SHP77 (cell line): ENCODE measurements around the gene UBE2I.
A peak's percentile ranks its signal among the peaks of the same experiment; 100 is the strongest.

ENCODE experiments used
- DNase-seq, 2 experiments: peaks; one replicate each; lab custom pipeline; 2025; lab: John Stamatoyannopoulos, UW

UBE2I gene

GRCh38 chr16:1361685-1362360 lies 52.4 kb downstream of the UBE2I start:
- DNase-seq = no peak

GRCh38 chr16:1362807-1363206 lies 53.4 kb downstream of the UBE2I start:
- no peak for DNase-seq

- peak; percentile 19 to 27 for DNase-seq
Observed at GRCh38 chr16:1363501-1364041, 54.1 kb downstream of the UBE2I start.

GRCh38 chr16:1364510-1364909 lies 55.1 kb downstream of the UBE2I start:
- DNase-seq = no peak

GRCh38 chr16:1366060-1366711 lies 56.8 kb downstream of the UBE2I start:
- no peak for DNase-seq

GRCh38 chr16:1366712-1367299 lies 57.4 kb downstream of the UBE2I start:
- DNase-seq = no peak

- DNase-seq = no peak
Observed at GRCh38 chr16:1367486-1368174, 58.2 kb downstream of the UBE2I start.

GRCh38 chr16:1371054-1371978 lies 61.9 kb downstream of the UBE2I start:
- no peak for DNase-seq

- DNase-seq = no peak
Observed at GRCh38 chr16:1372292-1372950, 63.0 kb downstream of the UBE2I start.

GRCh38 chr16:1374418-1375297 lies 65.2 kb downstream of the UBE2I start:
- no peak for DNase-seq

- DNase-seq = no peak
Observed at GRCh38 chr16:1375298-1375640, 65.8 kb downstream of the UBE2I start.

GRCh38 chr16:1375741-1376410 lies 66.4 kb downstream of the UBE2I start:
- DNase-seq = no peak
